BE2C (cell line): Measurements from ENCODE around the gene CEL.
A peak's percentile ranks its signal among the peaks of the same experiment; 100 is the strongest.

Experiments
- DNase-seq: peaks from one replicate; pipeline ENCODE4 v3.0.0-alpha.2; 2020
- H3K27me3 ChIP-seq: fragments of 250-450 bp; sonication (Bioruptor Pico); 2 replicates; pipeline ENCODE4 v1.5.1; 2020; ENCODE audit warnings: mild to moderate bottlenecking
- H3K36me3 ChIP-seq: fragments of 250-450 bp; sonication (Bioruptor Pico); 2 replicates; pipeline ENCODE4 v1.5.1; 2020; ENCODE audit warnings: mild to moderate bottlenecking
- H3K4me1 ChIP-seq: fragments of 250-450 bp; sonication (Bioruptor Pico); 2 replicates; pipeline ENCODE4 v1.5.1; 2020
- H3K4me3 ChIP-seq: 2 replicates; pipeline ENCODE4 v1.5.1; 2011; ENCODE audit warnings: low read depth, low read length
- H3K9me3 ChIP-seq: fragments of 250-450 bp; sonication (Bioruptor Pico); 2 replicates; pipeline ENCODE4 v1.5.1; 2020
- TF ChIP-seq, protein P1 (sequence below): IDR thresholded peaks from 2 replicates; pipeline ENCODE4 v1.5.1; 2012; ENCODE audit warnings: mild to moderate bottlenecking, low read depth, low read length

Gene CEL

DNA sequence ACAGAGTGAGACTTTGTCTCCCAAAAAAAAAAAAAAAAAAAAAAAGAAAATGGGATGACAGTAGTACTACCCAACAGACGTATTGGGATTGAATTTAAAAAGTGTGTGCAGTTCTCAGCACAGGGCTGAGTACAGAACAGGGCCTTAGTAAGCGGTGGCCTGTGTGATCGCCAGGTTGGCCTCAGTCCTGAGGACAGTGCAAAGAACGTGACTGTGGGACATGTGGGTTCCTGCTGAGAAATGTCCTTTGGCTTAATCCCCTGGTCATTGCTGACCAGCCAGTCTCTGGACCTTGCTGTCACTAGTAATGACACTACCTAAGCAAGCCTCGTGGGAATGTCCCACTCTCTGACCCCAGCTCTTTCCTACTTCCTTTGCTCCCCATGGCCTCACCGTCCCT is 17.7 kb upstream of the CEL start:
- H3K4me3 ChIP-seq = no peak overlapping the region
- no peaks in the 10 kb centered on the region for H3K27me3 ChIP-seq
- H3K36me3 ChIP-seq = peaks cover 64% of the 10 kb centered on the region
- no peak for DNase-seq
- TF ChIP-seq, protein P1, sequence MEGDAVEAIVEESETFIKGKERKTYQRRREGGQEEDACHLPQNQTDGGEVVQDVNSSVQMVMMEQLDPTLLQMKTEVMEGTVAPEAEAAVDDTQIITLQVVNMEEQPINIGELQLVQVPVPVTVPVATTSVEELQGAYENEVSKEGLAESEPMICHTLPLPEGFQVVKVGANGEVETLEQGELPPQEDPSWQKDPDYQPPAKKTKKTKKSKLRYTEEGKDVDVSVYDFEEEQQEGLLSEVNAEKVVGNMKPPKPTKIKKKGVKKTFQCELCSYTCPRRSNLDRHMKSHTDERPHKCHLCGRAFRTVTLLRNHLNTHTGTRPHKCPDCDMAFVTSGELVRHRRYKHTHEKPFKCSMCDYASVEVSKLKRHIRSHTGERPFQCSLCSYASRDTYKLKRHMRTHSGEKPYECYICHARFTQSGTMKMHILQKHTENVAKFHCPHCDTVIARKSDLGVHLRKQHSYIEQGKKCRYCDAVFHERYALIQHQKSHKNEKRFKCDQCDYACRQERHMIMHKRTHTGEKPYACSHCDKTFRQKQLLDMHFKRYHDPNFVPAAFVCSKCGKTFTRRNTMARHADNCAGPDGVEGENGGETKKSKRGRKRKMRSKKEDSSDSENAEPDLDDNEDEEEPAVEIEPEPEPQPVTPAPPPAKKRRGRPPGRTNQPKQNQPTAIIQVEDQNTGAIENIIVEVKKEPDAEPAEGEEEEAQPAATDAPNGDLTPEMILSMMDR = no peak
- no peaks in the 10 kb centered on the region for H3K9me3 ChIP-seq
- H3K4me1 ChIP-seq = no peaks in the 10 kb centered on the region

- H3K36me3 ChIP-seq = peaks cover 70% of the 10 kb centered on the region
- H3K4me1 ChIP-seq = no peaks in the 10 kb centered on the region
- DNase-seq = no peak
- no peaks in the 10 kb centered on the region for H3K27me3 ChIP-seq
- no peaks in the 10 kb centered on the region for H3K9me3 ChIP-seq
- TF ChIP-seq, protein P1 = no peak
- H3K4me3 ChIP-seq = no peak overlapping the region
These were observed 17.1 kb upstream of the CEL start for GRCh38 chr9:133044661-133045060.

DNA sequence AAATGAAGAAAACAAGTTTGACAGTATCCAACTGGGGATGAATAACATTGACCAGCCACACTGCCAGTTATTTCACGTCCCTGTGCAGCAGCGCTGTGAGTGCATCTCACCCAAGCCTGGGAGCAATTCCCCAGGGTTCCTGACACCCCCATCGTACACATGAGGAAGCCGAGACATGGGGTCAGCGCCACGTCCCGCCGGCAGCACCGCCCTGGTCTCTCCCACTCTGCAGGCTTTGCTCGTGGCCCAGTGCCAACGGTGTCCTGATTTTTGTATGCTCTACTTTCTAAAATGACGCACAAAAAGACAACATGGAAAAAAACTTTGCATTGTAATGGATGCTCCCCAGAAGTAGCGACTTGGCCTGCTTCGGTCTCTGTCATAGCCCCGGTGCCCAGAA is 16.6 kb upstream of the CEL start:
- no peak for DNase-seq
- Histone ChIP-seq H3K4me3 (no peak overlapping the region), H3K27me3 (no peaks in the 10 kb centered on the region), H3K4me1 (no peaks in the 10 kb centered on the region), H3K9me3 (no peaks in the 10 kb centered on the region), H3K36me3 (peaks cover 74% of the 10 kb centered on the region)
- TF ChIP-seq, protein P1 = no peak

DNA sequence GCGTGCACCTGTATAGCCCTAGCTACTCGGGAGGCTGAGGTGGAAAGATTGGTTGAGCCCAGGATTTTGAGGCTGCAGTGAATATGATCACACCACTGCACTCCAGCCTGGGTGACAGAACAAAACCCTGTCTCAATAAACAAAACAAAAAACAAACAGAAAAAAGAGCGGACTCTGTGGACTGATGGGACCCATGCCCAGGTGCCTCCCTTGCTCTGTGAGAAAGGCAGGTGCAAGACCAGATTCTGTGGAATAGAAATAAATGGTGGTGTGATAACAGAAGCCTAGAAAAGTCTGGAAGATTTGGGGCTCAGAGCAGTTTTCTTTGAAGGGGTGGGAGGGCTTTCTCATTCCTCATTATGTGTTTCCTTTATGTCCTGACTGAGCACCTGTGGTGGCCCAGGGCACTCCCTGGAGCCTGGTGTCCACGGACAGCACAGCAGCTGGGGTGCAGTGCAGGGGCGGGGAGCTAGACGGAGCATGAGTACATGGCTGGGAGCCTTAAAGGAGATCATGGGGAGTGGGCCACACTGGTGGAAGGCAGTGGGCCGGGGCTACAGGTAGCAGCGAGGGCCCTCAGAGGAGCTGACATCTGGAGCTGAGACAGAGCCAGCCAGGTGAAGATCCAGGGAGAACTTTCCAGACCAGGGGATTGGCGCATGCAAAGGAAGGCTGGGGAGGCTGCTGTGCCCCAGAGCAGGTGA is 15.4 kb upstream of the CEL start:
- peaks cover 85% of the 10 kb centered on the region for H3K36me3 ChIP-seq
- H3K9me3 ChIP-seq = no peaks in the 10 kb centered on the region
- H3K4me1 ChIP-seq = no peaks in the 10 kb centered on the region
- no peaks in the 10 kb centered on the region for H3K27me3 ChIP-seq
- H3K4me3 ChIP-seq = no peak overlapping the region
- no peak for DNase-seq
- TF ChIP-seq, protein P1 = no peak

GRCh38 chr9:133046900-133047295 is 14.9 kb upstream of the CEL start:
- H3K36me3 ChIP-seq = peaks cover 86% of the 10 kb centered on the region
- TF ChIP-seq, protein P1 = no peak
- H3K4me1 ChIP-seq = no peaks in the 10 kb centered on the region
- no peaks in the 10 kb centered on the region for H3K27me3 ChIP-seq
- no peak overlapping the region for H3K4me3 ChIP-seq
- H3K9me3 ChIP-seq = no peaks in the 10 kb centered on the region
- no peak for DNase-seq

- H3K27me3 ChIP-seq = no peaks in the 10 kb centered on the region
- peaks cover 77% of the 10 kb centered on the region for H3K36me3 ChIP-seq
- TF ChIP-seq, protein P1 = peak; percentile 65
- peak; percentile 63 for DNase-seq
- H3K4me1 ChIP-seq = no peaks in the 10 kb centered on the region
- no peaks in the 10 kb centered on the region for H3K9me3 ChIP-seq
- H3K4me3 ChIP-seq = no peak overlapping the region
These were observed 13.2 kb upstream of the CEL start for GRCh38 chr9:133048595-133048994.
